Glutamatergic neuron (in vitro differentiated cells): ENCODE results near the gene TREM2. TPM values are rescaled to one million over a fixed set of nuclear protein-coding genes. Genes with fewer than 3 reads are reported as not detected.

Source experiments
- DNase-seq: peaks from one replicate; pipeline ENCODE4 v3.0.0; 2022
- H3K27ac Mint-ChIP-seq: one replicate; pipeline ENCODE4 v1.8.0; 2020; ENCODE audit warnings: mild to moderate bottlenecking, mixed read lengths, inconsistent platforms; ENCODE audit not compliant: unreplicated experiment
- H3K27me3 Mint-ChIP-seq: one replicate; pipeline ENCODE4 v1.8.0; 2020; ENCODE audit warnings: mild to moderate bottlenecking, moderate library complexity, mixed read lengths, inconsistent platforms; ENCODE audit not compliant: unreplicated experiment
- H3K36me3 Mint-ChIP-seq: one replicate; pipeline ENCODE4 v1.8.0; 2020; ENCODE audit warnings: mild to moderate bottlenecking, mixed read lengths, inconsistent platforms; ENCODE audit not compliant: unreplicated experiment
- H3K4me1 Mint-ChIP-seq: one replicate; pipeline ENCODE4 v1.8.0; 2020; ENCODE audit warnings: mild to moderate bottlenecking, low read depth, mixed read lengths, inconsistent platforms; ENCODE audit not compliant: unreplicated experiment
- H3K4me3 Mint-ChIP-seq: one replicate; pipeline ENCODE4 v1.8.0; 2020; ENCODE audit warnings: mild to moderate bottlenecking, mixed read lengths, inconsistent platforms; ENCODE audit not compliant: unreplicated experiment
- H3K9me3 Mint-ChIP-seq: one replicate; pipeline ENCODE4 v1.8.0; 2020; ENCODE audit warnings: mild to moderate bottlenecking, moderate library complexity, mixed read lengths, inconsistent platforms; ENCODE audit not compliant: unreplicated experiment
- CTCF ChIP-seq: fragments of 200-600 bp; sonication (generic); IDR thresholded peaks from one replicate; pipeline ENCODE4 v1.5.0; 2021; ENCODE audit not compliant: partially characterized antibody, unreplicated experiment
- total RNA-seq: library from RNA; stranded (reverse); fragmentation: NEBNext Ultra II Directional; extraction: Animal tissue kit (Norgen Biotek cat#: 25700); gene quantifications from one replicate; pipeline ENCODE4 v1.2.1, GENCODE V29; 2021; ENCODE audit not compliant: unreplicated experiment

TREM2 gene
- total RNA-seq, 1 donor from 2014 or later: not detected

- H3K36me3 Mint-ChIP-seq: no peaks in the 10 kb centered on the region
- H3K27ac Mint-ChIP-seq: no peak overlapping the region
- peaks cover 3% of the 10 kb centered on the region for H3K9me3 Mint-ChIP-seq
These were observed 34.3 kb upstream of the TREM2 start for GRCh38 chr6:41197234-41197633.

GRCh38 chr6:41194386-41194785 is 31.5 kb upstream of the TREM2 start:
- TF ChIP-seq CTCF: no peak
- H3K27me3 Mint-ChIP-seq: no peaks in the 10 kb centered on the region
- no peaks in the 10 kb centered on the region for H3K4me1 Mint-ChIP-seq
- peaks cover 8% of the 10 kb centered on the region for H3K36me3 Mint-ChIP-seq
- H3K27ac Mint-ChIP-seq: no peak overlapping the region
- no peak for DNase-seq
- H3K9me3 Mint-ChIP-seq: peaks cover 3% of the 10 kb centered on the region
- H3K4me3 Mint-ChIP-seq: no peak overlapping the region

More at GRCh38 chr6:41197234-41197633, 34.3 kb upstream of the TREM2 start:
- Mint-ChIP-seq H3K4me1 (no peaks in the 10 kb centered on the region), H3K4me3 (no peak overlapping the region), H3K27me3 (no peaks in the 10 kb centered on the region)
- TF ChIP-seq CTCF: no peak
- DNase-seq: no peak

GRCh38 chr6:41193884-41194283 is 31.0 kb upstream of the TREM2 start:
- peaks cover 3% of the 10 kb centered on the region for H3K9me3 Mint-ChIP-seq
- peaks cover 9% of the 10 kb centered on the region for H3K36me3 Mint-ChIP-seq
- TF ChIP-seq CTCF: no peak
- no peaks in the 10 kb centered on the region for H3K27me3 Mint-ChIP-seq
- DNase-seq: no peak
- H3K4me3 Mint-ChIP-seq: no peak overlapping the region
- H3K4me1 Mint-ChIP-seq: no peaks in the 10 kb centered on the region
- no peak overlapping the region for H3K27ac Mint-ChIP-seq

- peaks cover 3% of the 10 kb centered on the region for H3K27me3 Mint-ChIP-seq
These were observed 30.3 kb upstream of the TREM2 start for GRCh38 chr6:41193171-41193734.

More at GRCh38 chr6:41193171-41193734, 30.3 kb upstream of the TREM2 start:
- Mint-ChIP-seq H3K4me1 (no peaks in the 10 kb centered on the region), H3K27ac (no peak overlapping the region), H3K9me3 (peaks cover 3% of the 10 kb centered on the region), H3K4me3 (no peak overlapping the region), H3K36me3 (peaks cover 9% of the 10 kb centered on the region)
- no peak for TF ChIP-seq CTCF
- no peak for DNase-seq
